ACC112 (cell line): ENCODE data around the gene NCK2.

Source experiments
- H2AFZ ChIP-seq: fragments of 200-600 bp; sonication (generic); one replicate; pipeline ENCODE4 v1.6.0; 2017; ENCODE audit warnings: antibody characterized with exemption, low read length; ENCODE audit not compliant: unreplicated experiment
- H3K27ac ChIP-seq: fragments of 200-600 bp; sonication (generic); 2 replicates; pipeline ENCODE4 v1.5.1; 2014; ENCODE audit warnings: low read depth, mild to moderate bottlenecking, antibody characterized with exemption, low read length, moderate library complexity
- H3K27me3 ChIP-seq: fragments of 200-600 bp; sonication (generic); 2 replicates; pipeline ENCODE4 v1.6.1; 2014; ENCODE audit warnings: mild to moderate bottlenecking, antibody characterized with exemption, low read length, moderate library complexity, mixed read lengths; ENCODE audit not compliant: insufficient read depth
- H3K36me3 ChIP-seq: fragments of 200-600 bp; sonication (generic); 2 replicates; pipeline ENCODE4 v1.6.1; 2016; ENCODE audit warnings: mild to moderate bottlenecking, antibody characterized with exemption, low read length, moderate library complexity, mixed read lengths; ENCODE audit not compliant: insufficient read depth
- H3K4me1 ChIP-seq: fragments of 200-600 bp; sonication (generic); one replicate; pipeline ENCODE4 v1.6.1; 2016; ENCODE audit warnings: low read length, mixed read lengths; ENCODE audit not compliant: insufficient read depth, unreplicated experiment, control insufficient read depth
- H3K4me3 ChIP-seq: fragments of 200-600 bp; sonication (generic); 2 replicates; pipeline ENCODE4 v1.5.1; 2014; ENCODE audit warnings: mild to moderate bottlenecking, low read depth, low read length
- H3K79me2 ChIP-seq: fragments of 200-600 bp; sonication (generic); one replicate; pipeline ENCODE4 v1.6.0; 2016; ENCODE audit warnings: low read length; ENCODE audit not compliant: control insufficient read depth, unreplicated experiment, insufficient read depth

NCK2 gene

DNA sequence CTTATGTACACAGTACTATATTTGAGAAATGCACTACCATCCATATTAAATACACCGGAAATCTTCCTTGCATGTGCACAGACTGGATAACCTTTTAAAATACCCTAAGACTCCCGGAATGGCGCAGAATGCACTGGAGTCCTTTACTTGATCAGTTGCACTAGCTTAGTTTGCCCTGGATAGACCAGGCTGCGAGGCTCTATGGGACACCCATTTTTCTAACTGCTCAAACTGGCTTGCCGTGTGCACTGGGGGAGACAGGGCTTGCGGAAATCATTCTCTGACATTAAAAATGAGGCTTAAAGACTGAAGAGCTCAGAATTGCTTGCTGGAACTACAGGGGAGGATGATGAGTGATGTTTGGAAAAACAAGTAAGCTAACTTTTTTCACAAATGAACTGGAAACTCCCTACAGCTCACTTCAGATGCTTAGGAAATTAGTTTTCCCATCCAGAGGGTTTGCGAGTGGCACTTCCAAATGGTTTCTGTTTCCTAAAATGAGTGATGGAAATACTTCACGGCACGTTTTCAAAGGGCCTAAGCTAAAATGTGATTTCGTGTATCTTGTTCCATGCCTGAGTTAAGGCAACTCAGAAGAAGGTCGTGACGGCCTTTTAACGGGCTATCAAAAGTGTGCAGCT is 2.7 kb downstream of the NCK2 start:
- Histone ChIP-seq H3K27ac (no peak overlapping the region), H3K36me3 (no peaks in the 10 kb centered on the region), H2AFZ (no peak overlapping the region), H3K4me3 (no peak overlapping the region), H3K79me2 (peaks cover 38% of the 10 kb centered on the region), H3K4me1 (peaks cover 15% of the 10 kb centered on the region), H3K27me3 (0 out of 2 replicates have a peak, but pooled peaks cover under 1% of the 10 kb centered on the region)

GRCh38 chr2:105747991-105748390 is 3.3 kb downstream of the NCK2 start:
- Histone ChIP-seq H3K27ac (no peak overlapping the region), H3K4me1 (peaks cover 15% of the 10 kb centered on the region), H3K27me3 (no peaks in the 10 kb centered on the region), H3K79me2 (peaks cover 40% of the 10 kb centered on the region), H2AFZ (no peak overlapping the region), H3K36me3 (no peaks in the 10 kb centered on the region), H3K4me3 (no peak overlapping the region)

GRCh38 chr2:105748566-105748965 is 3.9 kb downstream of the NCK2 start:
- H3K79me2 ChIP-seq, result peaks cover 42% of the 10 kb centered on the region
- no peaks in the 10 kb centered on the region for H3K27me3 ChIP-seq

DNA sequence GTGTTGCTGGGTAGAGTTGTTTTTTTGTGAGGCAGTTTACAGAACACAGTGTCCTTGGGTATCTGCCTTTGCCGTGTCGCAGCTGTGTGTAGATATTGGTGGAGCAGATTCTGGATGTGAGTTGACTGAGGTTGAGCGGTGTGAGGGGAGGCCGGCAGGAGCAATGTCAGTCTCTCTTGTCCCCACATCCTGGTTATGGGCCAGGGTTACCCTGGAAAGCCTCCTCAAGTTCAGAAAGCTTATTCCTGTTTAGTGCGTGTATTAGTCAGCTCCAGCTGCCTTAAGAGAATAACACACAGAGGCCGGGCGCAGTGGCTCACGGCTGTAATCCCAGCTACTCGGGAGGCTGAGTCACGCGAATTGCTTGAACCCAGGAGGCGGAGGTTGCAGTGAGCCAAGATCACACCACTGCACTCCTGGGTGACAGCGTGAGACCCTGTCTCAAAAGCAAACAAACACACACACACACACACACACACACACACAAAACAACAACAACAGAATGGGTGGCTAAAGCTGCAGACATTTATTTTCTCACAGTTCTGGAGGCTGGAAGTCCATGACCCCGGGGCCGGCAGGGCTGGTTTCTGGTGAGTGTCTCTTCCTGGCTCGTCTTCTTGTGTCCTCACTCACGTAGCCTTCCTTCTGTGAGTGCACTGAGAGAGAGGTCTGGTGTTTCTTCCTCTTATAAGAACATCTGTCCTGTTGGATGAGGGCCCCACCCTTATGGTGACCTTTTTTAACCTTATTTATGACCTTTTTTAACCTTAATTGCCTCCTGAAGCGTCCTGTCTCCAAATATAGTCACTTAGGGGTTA is 5.1 kb downstream of the NCK2 start:
- Histone ChIP-seq H3K4me1 (peaks cover 15% of the 10 kb centered on the region), H3K79me2 (peaks cover 45% of the 10 kb centered on the region), H3K27me3 (no peaks in the 10 kb centered on the region), H3K4me3 (no peak overlapping the region), H3K36me3 (no peaks in the 10 kb centered on the region), H3K27ac (no peak overlapping the region), H2AFZ (no peak overlapping the region)

More at GRCh38 chr2:105748566-105748965, 3.9 kb downstream of the NCK2 start:
- H3K27ac ChIP-seq, result no peak overlapping the region
- H2AFZ ChIP-seq, result no peak overlapping the region
- no peak overlapping the region for H3K4me3 ChIP-seq
- no peaks in the 10 kb centered on the region for H3K36me3 ChIP-seq
- H3K4me1 ChIP-seq, result peaks cover 15% of the 10 kb centered on the region

DNA sequence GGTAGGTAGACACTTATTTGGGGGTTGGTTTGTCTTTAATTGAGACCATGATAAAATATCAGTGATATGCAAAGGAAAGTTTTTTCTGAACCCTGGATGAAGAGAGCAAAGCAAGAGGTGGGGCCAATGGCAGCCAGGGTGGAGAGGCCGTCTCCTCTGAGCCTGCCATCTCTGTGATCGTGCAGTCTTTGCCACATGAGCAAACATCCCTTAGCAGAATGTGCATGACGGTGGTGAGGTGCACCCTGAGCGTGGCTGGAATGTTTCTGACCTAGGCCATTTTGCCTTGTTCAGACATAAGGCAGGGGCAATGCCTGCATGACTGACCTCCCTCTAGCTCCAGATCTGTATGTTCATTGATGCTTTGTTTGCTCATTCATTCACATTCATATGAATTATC is 6.0 kb downstream of the NCK2 start:
- no peak overlapping the region for H2AFZ ChIP-seq
- H3K4me3 ChIP-seq, result no peak overlapping the region
- H3K79me2 ChIP-seq, result peaks cover 43% of the 10 kb centered on the region
- peaks cover 15% of the 10 kb centered on the region for H3K4me1 ChIP-seq
- H3K36me3 ChIP-seq, result no peaks in the 10 kb centered on the region
- no peaks in the 10 kb centered on the region for H3K27me3 ChIP-seq
- no peak overlapping the region for H3K27ac ChIP-seq

GRCh38 chr2:105751272-105751671 is 6.6 kb downstream of the NCK2 start:
- peaks cover 39% of the 10 kb centered on the region for H3K79me2 ChIP-seq
- no peak overlapping the region for H3K4me3 ChIP-seq
- H2AFZ ChIP-seq, result no peak overlapping the region
- peaks cover 10% of the 10 kb centered on the region for H3K4me1 ChIP-seq
- H3K27ac ChIP-seq, result no peak overlapping the region
- H3K27me3 ChIP-seq, result no peaks in the 10 kb centered on the region
- H3K36me3 ChIP-seq, result no peaks in the 10 kb centered on the region

DNA sequence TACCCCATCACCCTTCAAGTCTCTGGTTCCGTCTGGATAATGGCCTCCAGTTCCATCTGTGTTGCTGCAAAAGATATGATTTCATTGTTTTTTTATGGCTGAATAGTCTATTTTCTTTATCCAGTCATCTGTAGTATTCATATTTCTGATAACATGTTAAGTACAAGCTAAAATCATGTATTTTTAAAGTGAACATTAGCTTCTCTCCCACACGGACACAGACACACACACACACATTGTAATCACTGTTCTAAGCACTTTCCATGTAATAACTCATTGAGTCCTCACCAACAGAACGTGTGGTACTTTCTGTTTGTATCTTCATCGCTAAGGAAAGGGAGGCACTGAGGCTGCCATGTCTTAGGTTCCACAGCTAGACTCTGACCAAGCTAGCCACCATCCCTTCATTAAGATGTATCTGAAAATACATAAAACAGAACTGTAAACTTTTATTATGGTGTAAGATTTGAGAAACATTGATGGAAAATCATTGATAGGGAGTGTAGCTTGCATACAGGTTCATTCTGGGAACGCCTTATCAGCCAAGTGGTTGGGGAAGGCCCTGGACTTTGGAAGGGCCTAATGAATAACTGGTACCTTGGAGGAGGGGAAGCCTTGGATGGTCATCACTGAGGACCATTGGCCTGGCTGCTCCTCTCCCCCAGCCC is 8.1 kb downstream of the NCK2 start:
- H3K27ac ChIP-seq, result no peak overlapping the region
- H3K4me1 ChIP-seq, result peaks cover 2% of the 10 kb centered on the region
- no peak overlapping the region for H2AFZ ChIP-seq
- no peaks in the 10 kb centered on the region for H3K27me3 ChIP-seq
- no peaks in the 10 kb centered on the region for H3K36me3 ChIP-seq
- no peak overlapping the region for H3K4me3 ChIP-seq
- H3K79me2 ChIP-seq, result peaks cover 32% of the 10 kb centered on the region

DNA sequence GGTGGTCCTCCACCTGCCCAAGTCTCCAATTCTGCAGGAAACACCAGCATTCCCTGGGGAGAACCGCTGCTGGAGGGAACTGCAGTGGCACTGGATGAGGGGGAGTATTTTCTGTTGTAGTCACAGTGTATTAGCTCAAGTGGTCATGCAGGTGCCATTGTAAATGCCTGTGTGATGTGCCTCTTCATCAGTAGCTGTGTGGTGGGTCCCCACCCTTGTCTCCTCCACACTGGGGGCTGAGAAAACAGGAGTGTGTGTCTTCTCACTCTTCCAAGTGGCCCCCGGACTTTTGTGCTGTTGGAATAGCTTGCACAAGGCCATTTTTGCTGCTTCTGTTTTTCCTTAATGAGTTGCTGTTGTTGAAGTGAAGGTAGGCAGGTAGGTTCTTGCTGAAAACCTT is 8.7 kb downstream of the NCK2 start:
- no peak overlapping the region for H2AFZ ChIP-seq
- no peaks in the 10 kb centered on the region for H3K4me1 ChIP-seq
- no peaks in the 10 kb centered on the region for H3K36me3 ChIP-seq
- H3K4me3 ChIP-seq, result no peak overlapping the region
- H3K27ac ChIP-seq, result no peak overlapping the region
- H3K79me2 ChIP-seq, result peaks cover 32% of the 10 kb centered on the region
- no peaks in the 10 kb centered on the region for H3K27me3 ChIP-seq

DNA sequence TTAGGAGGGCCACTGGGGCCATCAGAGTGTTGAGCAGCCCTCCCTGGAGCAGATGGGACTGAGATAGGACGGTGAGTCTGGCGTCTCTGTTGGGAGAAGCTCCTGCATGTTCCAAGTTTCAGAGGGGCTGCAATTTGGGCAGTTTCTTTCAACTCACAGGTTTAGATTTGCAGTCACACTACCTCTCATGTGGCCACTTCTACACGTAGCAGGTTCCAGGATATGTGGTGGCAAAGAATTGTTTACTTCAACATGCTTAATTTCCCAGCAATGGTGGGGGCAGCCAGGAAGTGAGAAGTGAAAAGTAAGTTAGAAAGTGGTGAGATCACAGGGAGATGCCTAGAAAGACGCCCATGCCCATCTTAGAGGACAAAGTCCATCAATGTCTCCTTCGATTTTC is 9.3 kb downstream of the NCK2 start:
- peaks cover 27% of the 10 kb centered on the region for H3K79me2 ChIP-seq
- no peaks in the 10 kb centered on the region for H3K4me1 ChIP-seq

GRCh38 chr2:105754994-105755393 is 10.3 kb downstream of the NCK2 start:
- no peaks in the 10 kb centered on the region for H3K4me1 ChIP-seq
- no peaks in the 10 kb centered on the region for H3K27me3 ChIP-seq
- H3K27ac ChIP-seq, result no peak overlapping the region
- H3K79me2 ChIP-seq, result peaks cover 23% of the 10 kb centered on the region
- H2AFZ ChIP-seq, result no peak overlapping the region
- no peak overlapping the region for H3K4me3 ChIP-seq
- H3K36me3 ChIP-seq, result no peaks in the 10 kb centered on the region

More for the DNA sequence above, 9.3 kb downstream of the NCK2 start:
- Histone ChIP-seq H2AFZ (no peak overlapping the region), H3K27me3 (no peaks in the 10 kb centered on the region), H3K27ac (no peak overlapping the region), H3K36me3 (no peaks in the 10 kb centered on the region), H3K4me3 (no peak overlapping the region)
